HEK293T (cell line): ENCODE measurements around the gene LRRC4C.

Source experiments
- ARNT ChIP-seq: fragments of 450-650 bp; IDR thresholded peaks from 2 replicates; pipeline ENCODE4 v1.6.1; 2017; ENCODE audit warnings: mild to moderate bottlenecking
- BHLHE40 ChIP-seq: fragments of 450-650 bp; IDR thresholded peaks from 2 replicates; pipeline ENCODE4 v1.6.1; 2016; ENCODE audit warnings: mild to moderate bottlenecking, moderate library complexity, borderline replicate concordance
- CTBP1 ChIP-seq: fragments of 450-650 bp; IDR thresholded peaks from 2 replicates; pipeline ENCODE4 v1.6.1; 2016; ENCODE audit warnings: borderline replicate concordance
- ELF4 ChIP-seq: fragments of 450-650 bp; IDR thresholded peaks from 2 replicates; pipeline ENCODE4 v1.6.1; 2017; ENCODE audit warnings: antibody characterized with exemption
- FOXA1 ChIP-seq: fragments of 450-650 bp; IDR thresholded peaks from 2 replicates; pipeline ENCODE4 v1.6.1; 2016; ENCODE audit warnings: mild to moderate bottlenecking
- FOXK2 ChIP-seq: fragments of 450-650 bp; IDR thresholded peaks from 2 replicates; pipeline ENCODE4 v1.6.1; 2016; ENCODE audit warnings: mild to moderate bottlenecking
- FOXM1 ChIP-seq: fragments of 450-650 bp; IDR thresholded peaks from 2 replicates; pipeline ENCODE4 v1.6.1; 2017; ENCODE audit warnings: mild to moderate bottlenecking, borderline replicate concordance
- L3MBTL2 ChIP-seq: fragments of 450-650 bp; conservative IDR thresholded peaks from 2 replicates; pipeline ENCODE4 v1.6.1; 2016; ENCODE audit warnings: mild to moderate bottlenecking
- NFRKB ChIP-seq: fragments of 450-650 bp; IDR thresholded peaks from 2 replicates; pipeline ENCODE4 v1.6.1; 2016; ENCODE audit warnings: mild to moderate bottlenecking, moderate library complexity
- SP1 ChIP-seq: fragments of 450-650 bp; IDR thresholded peaks from 2 replicates; pipeline ENCODE4 v1.6.1; 2017
- SUZ12 ChIP-seq: fragments of 450-650 bp; IDR thresholded peaks from 2 replicates; pipeline ENCODE4 v1.6.1; 2016; ENCODE audit warnings: mild to moderate bottlenecking
- TARDBP ChIP-seq: fragments of 450-650 bp; IDR thresholded peaks from 2 replicates; pipeline ENCODE4 v1.6.1; 2016
- TF ChIP-seq, protein P1 (sequence below): fragments of 450-650 bp; IDR thresholded peaks from 2 replicates; pipeline ENCODE4 v1.6.1; 2016

DNA sequence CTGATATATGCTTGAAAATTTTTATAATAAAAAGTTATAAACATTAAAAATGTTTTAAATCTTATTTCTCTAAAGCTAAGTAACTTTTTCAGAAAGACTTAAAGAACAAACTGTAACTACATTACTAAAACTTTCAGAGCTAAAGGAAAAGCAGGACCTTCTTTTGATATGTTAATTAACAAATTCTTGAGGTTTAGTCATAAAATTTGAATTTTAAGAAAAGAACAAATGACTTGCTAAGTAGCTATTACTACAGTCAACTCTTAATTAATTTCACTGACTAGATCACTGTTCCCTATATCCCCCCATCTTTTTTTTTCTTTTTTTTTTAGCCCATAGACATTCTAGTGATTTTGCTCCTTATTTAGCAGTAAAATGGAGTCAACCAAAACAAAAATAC lies 344.4 kb downstream of the LRRC4C start:
- TF ChIP-seq FOXM1 (no peak), SUZ12 (no peak), TARDBP (no peak), FOXA1 (no peak), BHLHE40 (no peak), CTBP1 (no peak), SP1 (no peak), ELF4 (no peak), NFRKB (no peak), ARNT (no peak), FOXK2 (no peak), L3MBTL2 (no peak)
- TF ChIP-seq, protein P1, sequence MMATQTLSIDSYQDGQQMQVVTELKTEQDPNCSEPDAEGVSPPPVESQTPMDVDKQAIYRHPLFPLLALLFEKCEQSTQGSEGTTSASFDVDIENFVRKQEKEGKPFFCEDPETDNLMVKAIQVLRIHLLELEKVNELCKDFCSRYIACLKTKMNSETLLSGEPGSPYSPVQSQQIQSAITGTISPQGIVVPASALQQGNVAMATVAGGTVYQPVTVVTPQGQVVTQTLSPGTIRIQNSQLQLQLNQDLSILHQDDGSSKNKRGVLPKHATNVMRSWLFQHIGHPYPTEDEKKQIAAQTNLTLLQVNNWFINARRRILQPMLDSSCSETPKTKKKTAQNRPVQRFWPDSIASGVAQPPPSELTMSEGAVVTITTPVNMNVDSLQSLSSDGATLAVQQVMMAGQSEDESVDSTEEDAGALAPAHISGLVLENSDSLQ, result no peak
